ENCODE results near the gene ATG4B. TPM values are rescaled to one million over a fixed set of nuclear protein-coding genes. Genes with fewer than 3 reads are reported as not detected.

ATG4B gene
- total and polyA plus RNA-seq, 2 donors (not counting 3 experiments of a cell fraction or from before 2014, with no cell fraction given), result 83.6 to 113 TPM

GRCh38 chr2:241602720-241603119 is 34.8 kb upstream of the ATG4B start:
- Histone ChIP-seq H3K4me2 (ENCODE audit: insufficient read depth, low read length) (no peak overlapping the region), H3K36me3 (ENCODE audit: control insufficient read depth in 2 of 2, extremely low read depth in 1 of 2, insufficient read depth in 2 of 2, low read length in 2 of 2) (peaks cover 5 to 18% of the 10 kb centered on the region in 2 experiments), H3K4me1 (ENCODE audit: control insufficient read depth, extremely low read depth, insufficient read depth, low read length) (peaks cover 8% of the 10 kb centered on the region), H3K9me1 (replicated peaks; ENCODE audit: control insufficient read depth, extremely low read depth, insufficient read depth, low read length) (no peaks in the 10 kb centered on the region), H3K4me3 (replicated peaks in 1 of 3; ENCODE audit: insufficient read depth in 1 of 3, low read depth in 1 of 3, low read length in 3 of 3) (no peak overlapping the region), H4K20me1 (replicated peaks; ENCODE audit: control insufficient read depth, extremely low read depth, insufficient read depth, low read length) (no peaks in the 10 kb centered on the region), H3K9ac (replicated peaks; ENCODE audit: extremely low read depth, insufficient read depth, low read length) (no peak overlapping the region), H2AFZ (ENCODE audit: low read depth, low read length) (no peak overlapping the region), H3K9me3 (replicated peaks; ENCODE audit: control insufficient read depth, insufficient read depth, low read length) (no peaks in the 10 kb centered on the region), H3K79me2 (ENCODE audit: control insufficient read depth, insufficient read depth, low read length) (no peaks in the 10 kb centered on the region), H3K27ac (ENCODE audit: insufficient read depth, low read depth, low read length) (no peak overlapping the region), H3K27me3 (ENCODE audit: control insufficient read depth in 2 of 2, insufficient read depth in 2 of 2, low read length in 2 of 2) (no peaks in the 10 kb centered on the region)
- TF ChIP-seq JUN (IDR thresholded peaks at IDR 0.05; ENCODE audit: borderline replicate concordance, insufficient read depth, insufficient read length, low read depth) (no peak), POLR2A (IDR thresholded peaks at IDR 0.05; ENCODE audit: low read depth, low read length) (no peak), EZH2 (IDR thresholded peaks at IDR 0.05; ENCODE audit: borderline replicate concordance, low read depth, low read length, severe bottlenecking) (no peak), GATA2 (IDR thresholded peaks at IDR 0.05; ENCODE audit: insufficient read depth, insufficient read length, low read depth, low read length) (no peak)
- TF ChIP-seq, protein P1, sequence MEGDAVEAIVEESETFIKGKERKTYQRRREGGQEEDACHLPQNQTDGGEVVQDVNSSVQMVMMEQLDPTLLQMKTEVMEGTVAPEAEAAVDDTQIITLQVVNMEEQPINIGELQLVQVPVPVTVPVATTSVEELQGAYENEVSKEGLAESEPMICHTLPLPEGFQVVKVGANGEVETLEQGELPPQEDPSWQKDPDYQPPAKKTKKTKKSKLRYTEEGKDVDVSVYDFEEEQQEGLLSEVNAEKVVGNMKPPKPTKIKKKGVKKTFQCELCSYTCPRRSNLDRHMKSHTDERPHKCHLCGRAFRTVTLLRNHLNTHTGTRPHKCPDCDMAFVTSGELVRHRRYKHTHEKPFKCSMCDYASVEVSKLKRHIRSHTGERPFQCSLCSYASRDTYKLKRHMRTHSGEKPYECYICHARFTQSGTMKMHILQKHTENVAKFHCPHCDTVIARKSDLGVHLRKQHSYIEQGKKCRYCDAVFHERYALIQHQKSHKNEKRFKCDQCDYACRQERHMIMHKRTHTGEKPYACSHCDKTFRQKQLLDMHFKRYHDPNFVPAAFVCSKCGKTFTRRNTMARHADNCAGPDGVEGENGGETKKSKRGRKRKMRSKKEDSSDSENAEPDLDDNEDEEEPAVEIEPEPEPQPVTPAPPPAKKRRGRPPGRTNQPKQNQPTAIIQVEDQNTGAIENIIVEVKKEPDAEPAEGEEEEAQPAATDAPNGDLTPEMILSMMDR (IDR thresholded peaks at IDR 0.05; ENCODE audit: extremely low read depth in 1 of 2, insufficient read depth in 1 of 2, low read depth in 1 of 2, low read length in 2 of 2), result no peak
- ChIA-PET CTCF (no interaction called here), POLR2A (no interaction called here)
- no TSS peak for BruUV-seq (replicated peaks)
- FAIRE-seq, result no peak
- no peak for DNase-seq (ENCODE audit: low read depth, low spot score)
- dilution Hi-C loops (cut with MboI; ENCODE audit: extremely low pct_ligation_motif_present, low sequenced_read_pairs) (no loop called here), intact Hi-C loops (cut with micrococcal nuclease) (no loop called here)

DNA sequence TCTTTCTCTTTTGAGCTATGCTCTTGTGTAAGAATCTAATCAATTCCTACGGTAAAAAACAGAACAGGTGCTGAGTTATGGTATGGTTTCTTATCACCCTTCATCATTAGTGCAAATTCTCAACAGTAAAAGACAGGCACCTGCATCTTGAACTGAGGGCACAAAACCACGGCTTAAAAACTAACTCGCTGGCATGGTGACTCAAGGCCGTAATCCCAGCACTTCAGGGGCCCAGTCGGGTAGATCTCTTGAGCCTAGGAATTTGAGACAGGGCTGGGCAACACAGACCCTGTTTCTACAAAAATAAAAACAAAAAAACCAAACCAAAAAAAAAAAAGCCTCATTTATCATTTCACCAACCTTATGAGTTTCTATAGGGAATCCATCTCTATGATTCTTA is 33.8 kb upstream of the ATG4B start:
- CTCF ChIA-PET, result no interaction called here
- TF ChIP-seq EZH2 (IDR thresholded peaks at IDR 0.05; ENCODE audit: borderline replicate concordance, low read depth, low read length, severe bottlenecking) (no peak), MAX (IDR thresholded peaks at IDR 0.05; ENCODE audit: insufficient read depth, insufficient read length) (no peak), FOS (IDR thresholded peaks at IDR 0.05; ENCODE audit: borderline replicate concordance, insufficient read depth, low read length) (no peak), JUN (IDR thresholded peaks at IDR 0.05; ENCODE audit: borderline replicate concordance, insufficient read depth, insufficient read length, low read depth) (no peak), GATA2 (IDR thresholded peaks at IDR 0.05; ENCODE audit: insufficient read depth, insufficient read length, low read depth, low read length) (no peak), POLR2A (IDR thresholded peaks at IDR 0.05; ENCODE audit: low read depth, low read length) (no peak), POLR2AphosphoS5 (IDR thresholded peaks at IDR 0.05; ENCODE audit: insufficient read depth, low read depth, low read length) (no peak), MYC (IDR thresholded peaks at IDR 0.05; ENCODE audit: low read depth, low read length) (no peak)
- TF ChIP-seq, protein P1 (IDR thresholded peaks at IDR 0.05; ENCODE audit: extremely low read depth in 1 of 2, insufficient read depth in 1 of 2, low read depth in 1 of 2, low read length in 2 of 2), result no peak

More for the DNA sequence above, 33.8 kb upstream of the ATG4B start:
- Histone ChIP-seq H3K4me2 (ENCODE audit: insufficient read depth, low read length) (no peak overlapping the region), H4K20me1 (replicated peaks; ENCODE audit: control insufficient read depth, extremely low read depth, insufficient read depth, low read length) (no peaks in the 10 kb centered on the region), H3K9me3 (replicated peaks; ENCODE audit: control insufficient read depth, insufficient read depth, low read length) (no peaks in the 10 kb centered on the region), H2AFZ (ENCODE audit: low read depth, low read length) (no peak overlapping the region), H3K79me2 (ENCODE audit: control insufficient read depth, insufficient read depth, low read length) (no peaks in the 10 kb centered on the region), H3K4me1 (ENCODE audit: control insufficient read depth, extremely low read depth, insufficient read depth, low read length) (peaks cover 8% of the 10 kb centered on the region), H3K9me1 (replicated peaks; ENCODE audit: control insufficient read depth, extremely low read depth, insufficient read depth, low read length) (no peaks in the 10 kb centered on the region), H3K27ac (ENCODE audit: insufficient read depth, low read depth, low read length) (no peak overlapping the region), H3K27me3 (ENCODE audit: control insufficient read depth in 2 of 2, insufficient read depth in 2 of 2, low read length in 2 of 2) (no peaks in the 10 kb centered on the region), H3K9ac (replicated peaks; ENCODE audit: extremely low read depth, insufficient read depth, low read length) (no peak overlapping the region), H3K36me3 (ENCODE audit: control insufficient read depth in 2 of 2, extremely low read depth in 1 of 2, insufficient read depth in 2 of 2, low read length in 2 of 2) (peaks cover 5 to 18% of the 10 kb centered on the region in 2 experiments), H3K4me3 (replicated peaks in 1 of 3; ENCODE audit: insufficient read depth in 1 of 3, low read depth in 1 of 3, low read length in 3 of 3) (no peak overlapping the region)
- POLR2A ChIA-PET, result interaction anchor here (0.6 kb wide), 1 partner anchor 46 kb away, joined by 3 read pairs; no protein-coding TSS in a partner anchor
- BruUV-seq (replicated peaks), result no TSS peak
- intact Hi-C loops (cut with micrococcal nuclease), result no loop called here
- no peak for DNase-seq (ENCODE audit: low read depth, low spot score)
- no peak for FAIRE-seq
- dilution Hi-C loops (cut with MboI; ENCODE audit: extremely low pct_ligation_motif_present, low sequenced_read_pairs), result no loop called here
